ENCODE data around the gene PDE4B.

GRCh38 chr1:65762081-65762862 is 30.4 kb upstream of the PDE4B start:
- TF ChIP-seq POLR2A (IDR thresholded peaks at IDR 0.05; ENCODE audit: low read depth, low read length): no peak
- no peak for TF ChIP-seq SPI1 (IDR thresholded peaks at IDR 0.05; ENCODE audit: low read depth, low read length)
- TF ChIP-seq TAF1 (IDR thresholded peaks at IDR 0.05; ENCODE audit: low read depth, low read length): no peak
- no peak for TF ChIP-seq POLR2AphosphoS5 (IDR thresholded peaks at IDR 0.05; ENCODE audit: low read depth, low read length)
- no peak for TF ChIP-seq POU2F2 (IDR thresholded peaks at IDR 0.05; ENCODE audit: low read depth, low read length)
- no peak for TF ChIP-seq PAX5 (IDR thresholded peaks at IDR 0.05; ENCODE audit: insufficient read depth, low read length, severe bottlenecking)
